GM18909 (cell line): ENCODE measurements around the gene AMIGO1.

Experiments
- ATAC-seq: cut with Tn5 transposase; IDR thresholded peaks from one replicate; pipeline ENCODE4 v1.9.1; 2021; ENCODE audit warnings: mild to moderate bottlenecking; ENCODE audit not compliant: unreplicated experiment, poor library complexity

Gene AMIGO1

GRCh38 chr1:109509176-109510134 is at the start of gene AMIGO1:
Gene AMIGO1 (minus strand): TSS chr1:109509727. CDS start chr1:109508912, 815 bp downstream.
- peak; percentile 65 for ATAC-seq

GRCh38 chr1:109557520-109557919 is 48.0 kb upstream of the AMIGO1 start:
- ATAC-seq = no peak

- ATAC-seq = no peak
These were observed 47.0 kb upstream of the AMIGO1 start for GRCh38 chr1:109556563-109556962.

GRCh38 chr1:109548321-109549267 is 39.1 kb upstream of the AMIGO1 start, which contains the start of gene GNAI3:
Gene GNAI3 (plus strand): TSS chr1:109548615. CDS start chr1:109548721, 106 bp downstream.
- peak; percentile 92 for ATAC-seq

GRCh38 chr1:109547463-109548320 is 38.2 kb upstream of the AMIGO1 start:
- peak; percentile 11 for ATAC-seq

GRCh38 chr1:109546311-109547109 is 37.0 kb upstream of the AMIGO1 start:
- ATAC-seq = peak; percentile 48

GRCh38 chr1:109543988-109544735 is 34.6 kb upstream of the AMIGO1 start:
- ATAC-seq = no peak

- ATAC-seq = no peak
These were observed 33.9 kb upstream of the AMIGO1 start for GRCh38 chr1:109543283-109543987.

GRCh38 chr1:109542657-109543056 is 33.1 kb upstream of the AMIGO1 start:
- ATAC-seq = no peak

- no peak for ATAC-seq
These were observed 31.6 kb upstream of the AMIGO1 start for GRCh38 chr1:109541102-109541501.

- no peak for ATAC-seq
These were observed 30.1 kb upstream of the AMIGO1 start, which contains the start of gene GPR61 for GRCh38 chr1:109539676-109540075. Gene GPR61 (plus strand): TSS chr1:109539872. CDS start chr1:109543023, 3,151 bp downstream.

GRCh38 chr1:109538827-109539555 is 29.5 kb upstream of the AMIGO1 start:
- ATAC-seq = no peak

GRCh38 chr1:109537450-109538178 is 28.1 kb upstream of the AMIGO1 start:
- no peak for ATAC-seq

- ATAC-seq = no peak
These were observed 26.5 kb upstream of the AMIGO1 start for GRCh38 chr1:109535971-109536491.

- ATAC-seq = no peak
These were observed 26.0 kb upstream of the AMIGO1 start for GRCh38 chr1:109535481-109535880.

GRCh38 chr1:109534307-109534858 is 24.9 kb upstream of the AMIGO1 start:
- ATAC-seq = no peak
